ENCODE results near the gene PPP2CA.
"Not testable (repeated sequence)": the region's sequence is repeated elsewhere in the genome, so short reads cannot be mapped to it uniquely, and the experiment has no call there.

Gene PPP2CA

DNA sequence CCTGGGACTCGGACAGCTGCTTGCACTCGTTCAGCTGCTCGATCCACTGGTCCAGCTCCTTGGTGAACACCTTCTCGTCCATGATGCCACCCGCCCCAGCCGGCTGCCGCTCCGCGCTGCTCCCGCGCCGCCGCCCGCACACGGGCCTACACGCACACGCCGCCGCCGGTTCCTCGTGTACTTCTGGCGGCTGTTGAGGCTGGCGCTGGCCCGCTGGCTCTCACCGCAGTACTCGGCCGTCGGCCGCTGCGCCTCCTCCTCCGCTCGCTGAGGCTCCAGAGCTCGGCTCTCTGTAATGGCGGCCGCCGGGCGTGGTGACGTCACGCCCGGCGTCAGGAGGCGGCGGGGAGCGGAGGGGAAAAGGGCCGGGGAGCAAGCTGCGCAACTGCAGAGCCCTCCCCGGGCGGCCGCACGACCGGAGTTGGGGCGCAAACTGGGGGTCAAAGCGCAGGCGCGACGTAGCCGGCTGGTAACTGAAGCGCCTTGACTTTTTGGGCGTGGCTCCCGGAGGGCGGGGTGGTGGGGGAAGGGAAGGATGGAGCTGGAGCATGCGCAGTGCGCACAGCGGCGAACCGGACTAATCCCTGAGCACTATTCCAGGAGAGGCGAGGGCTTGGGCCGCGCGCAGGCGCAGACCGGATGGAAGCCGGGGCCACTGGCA, at the start of gene PPP2CA:
Gene PPP2CA (minus strand): TSS at position 294 of the 661 bp plus-strand sequence. CDS start 212 bp downstream, at position 82.
- peak; percentile 98 to 99 (median 99) for DNase-seq (ENCODE audit: low read depth in 2 of 3, low spot score in 1 of 3)

DNA sequence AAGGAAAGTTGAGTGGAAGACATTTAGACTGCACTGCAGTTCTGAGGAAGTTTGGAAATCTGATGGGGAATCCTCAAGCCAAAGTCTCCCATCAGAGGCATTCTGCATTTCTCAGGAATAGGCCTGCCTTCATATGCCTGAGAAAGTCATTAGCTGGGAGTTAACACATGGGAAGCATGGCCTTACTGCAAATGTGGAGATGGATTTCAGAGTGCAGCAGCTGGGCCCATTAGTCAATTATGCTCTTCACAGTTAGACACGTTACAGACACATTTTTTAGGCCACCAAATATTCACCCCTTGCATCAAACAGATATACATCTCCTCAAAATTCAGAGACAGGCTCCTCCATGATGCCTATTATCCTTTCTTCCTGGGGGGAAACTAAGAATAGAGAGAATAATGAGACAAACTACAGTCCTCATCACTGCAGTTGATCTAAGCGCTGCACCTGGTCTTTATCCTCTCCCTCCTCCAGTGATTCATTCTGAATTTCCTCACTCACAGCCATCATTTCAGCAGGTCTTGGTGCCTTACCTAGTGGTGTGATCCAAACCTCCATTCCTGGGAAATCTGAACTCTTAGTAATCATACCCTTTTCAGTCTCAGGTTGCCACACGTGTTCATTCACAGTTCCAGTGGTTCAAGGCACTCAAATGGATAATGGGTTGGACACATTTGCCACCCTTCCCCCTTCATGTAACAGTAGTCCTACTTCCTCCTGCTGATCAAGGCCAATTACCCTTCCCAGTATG, 47.9 kb upstream of the PPP2CA start:
- DNase-seq (ENCODE audit: low read depth in 2 of 3, low spot score in 1 of 3): no peak

DNA sequence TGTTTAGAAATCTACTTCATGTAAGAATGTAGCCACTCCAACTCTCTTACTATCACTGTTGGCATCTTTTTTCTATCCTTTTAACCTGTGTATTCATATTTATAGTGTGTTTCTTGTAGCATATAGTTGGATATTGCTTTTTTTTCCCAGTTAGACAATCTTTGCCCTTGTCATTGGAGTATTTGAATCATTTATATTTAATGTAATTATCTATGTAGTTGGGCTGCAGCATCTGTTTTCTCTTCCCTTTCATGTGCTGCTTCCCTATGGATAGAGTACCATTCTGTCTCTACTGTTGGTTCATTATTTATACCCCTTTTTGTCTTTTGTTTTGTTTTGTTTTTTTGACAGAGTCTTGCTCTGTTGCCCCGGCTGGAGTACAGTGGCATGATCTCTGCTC, 45.2 kb upstream of the PPP2CA start:
- no peak for DNase-seq (ENCODE audit: low read depth in 2 of 3, low spot score in 1 of 3)

DNA sequence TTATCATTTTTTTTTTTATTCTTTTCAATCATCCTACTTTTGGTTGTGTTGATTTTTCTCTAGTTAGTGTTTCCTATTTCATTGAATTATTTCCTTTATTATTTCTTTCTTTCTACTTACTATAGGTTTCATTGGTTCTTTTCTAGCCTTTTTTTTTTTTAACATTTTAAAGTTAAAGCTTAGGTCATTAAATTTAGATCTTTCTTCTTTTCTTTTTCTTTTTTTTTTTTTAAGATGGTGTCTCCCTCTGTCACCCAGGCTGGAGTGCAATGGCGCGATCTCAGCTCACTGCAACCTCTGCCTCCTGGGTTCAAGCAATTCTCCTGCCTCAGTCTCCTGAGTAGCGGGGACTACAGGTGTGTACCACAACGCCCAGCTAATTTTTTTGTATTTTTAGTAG, 43.0 kb upstream of the PPP2CA start:
- DNase-seq (ENCODE audit: low read depth in 2 of 3, low spot score in 1 of 3): no peak

DNA sequence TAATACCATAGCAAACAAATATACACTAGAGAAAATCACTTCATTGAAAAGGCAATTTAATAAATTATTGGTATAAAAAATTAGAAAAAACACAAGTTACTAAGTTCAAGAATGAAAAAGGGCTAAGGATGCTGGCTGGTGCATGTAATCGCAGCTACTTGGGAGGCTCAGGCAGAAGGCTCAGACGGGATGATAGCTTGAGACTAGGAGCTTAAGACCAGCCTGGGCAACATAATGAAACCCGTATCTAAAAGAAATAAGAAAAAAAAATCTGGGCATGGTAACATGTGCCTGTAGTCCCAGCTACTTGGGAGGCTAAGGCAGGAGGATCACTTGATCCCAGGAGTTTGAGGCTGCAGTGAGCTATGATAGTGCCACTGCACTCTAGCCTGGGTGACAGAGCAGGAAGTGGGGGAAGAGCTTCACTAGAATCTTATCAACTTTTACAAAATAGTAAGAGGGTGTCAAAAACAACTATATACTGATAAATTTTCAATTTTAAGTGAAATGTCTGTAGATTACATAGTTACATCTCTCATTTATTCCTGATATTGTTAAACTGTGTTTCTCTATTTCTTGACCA, 42.2 kb upstream of the PPP2CA start:
- DNase-seq (ENCODE audit: low read depth in 2 of 3, low spot score in 1 of 3): no peak

DNA sequence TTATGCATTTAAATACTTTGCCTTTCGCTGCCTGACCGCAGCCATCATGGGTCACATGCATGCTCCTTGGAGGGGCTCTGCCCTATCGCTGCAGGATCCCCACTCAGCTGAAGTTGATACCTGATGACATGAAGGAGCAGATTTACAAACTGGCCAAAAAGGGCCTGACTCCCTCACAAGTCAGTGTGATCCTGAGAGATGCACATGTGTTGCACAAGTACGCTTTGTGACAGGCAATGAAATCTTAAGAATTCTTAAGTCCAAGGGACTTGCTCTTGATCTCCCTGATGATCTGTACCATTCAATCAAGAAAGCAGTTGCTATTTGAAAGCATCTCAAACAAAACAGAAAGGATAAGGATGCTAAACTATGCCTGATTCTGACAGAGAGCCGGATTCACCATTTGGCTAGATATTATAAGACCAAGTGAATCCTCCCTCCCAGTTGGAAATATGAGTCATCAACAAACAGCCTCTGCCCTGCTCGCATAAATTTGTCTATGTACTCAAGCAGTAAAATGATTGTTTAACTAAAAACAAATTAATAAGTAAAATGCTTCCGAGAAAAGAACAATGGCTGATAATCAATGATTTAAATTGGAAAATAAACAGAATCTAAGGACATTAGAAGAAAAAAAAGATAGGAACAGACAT, 41.6 kb upstream of the PPP2CA start:
- no peak for DNase-seq (ENCODE audit: low read depth in 2 of 3, low spot score in 1 of 3)

DNA sequence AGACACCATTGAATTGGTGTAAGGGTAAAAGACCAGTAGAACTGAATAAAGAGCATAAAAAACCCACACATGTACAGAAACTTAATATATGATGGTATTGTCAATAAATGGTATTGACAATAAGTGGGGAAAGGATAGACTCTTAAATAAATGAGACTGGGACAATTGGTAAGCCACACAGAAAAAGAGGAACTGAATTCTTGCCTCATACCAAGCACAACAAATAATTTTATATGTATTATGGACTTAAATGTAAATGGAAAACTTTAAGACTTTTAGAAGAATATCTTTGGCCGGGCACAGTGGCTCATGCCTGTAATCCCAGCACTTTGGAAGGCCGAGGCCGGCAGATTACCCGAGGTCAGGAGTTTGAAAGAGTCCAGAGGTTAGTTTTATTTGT, 37.9 kb upstream of the PPP2CA start:
- no peak for DNase-seq (ENCODE audit: low read depth in 2 of 3, low spot score in 1 of 3)

DNA sequence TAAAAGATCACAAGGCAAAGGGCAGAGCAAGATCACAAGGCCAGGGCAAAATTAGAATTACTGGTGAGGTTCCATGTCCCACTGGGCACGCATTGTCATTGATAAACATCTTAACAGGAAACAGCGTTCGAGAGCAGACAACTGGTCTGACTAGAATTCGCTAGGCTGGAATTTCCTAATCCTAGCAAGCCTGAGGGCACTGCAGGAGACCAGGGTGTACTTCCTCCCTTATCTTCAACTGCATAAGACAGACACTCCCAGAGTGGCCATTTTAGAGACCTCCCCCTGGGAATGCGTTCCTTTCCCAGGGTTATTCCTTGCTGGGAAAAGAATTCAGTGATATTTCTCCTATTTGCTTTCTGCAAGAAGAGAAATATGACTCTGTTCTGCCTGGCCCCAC, 36.8 kb upstream of the PPP2CA start:
- not testable (repeated sequence) for DNase-seq (ENCODE audit: low read depth in 2 of 3, low spot score in 1 of 3)

DNA sequence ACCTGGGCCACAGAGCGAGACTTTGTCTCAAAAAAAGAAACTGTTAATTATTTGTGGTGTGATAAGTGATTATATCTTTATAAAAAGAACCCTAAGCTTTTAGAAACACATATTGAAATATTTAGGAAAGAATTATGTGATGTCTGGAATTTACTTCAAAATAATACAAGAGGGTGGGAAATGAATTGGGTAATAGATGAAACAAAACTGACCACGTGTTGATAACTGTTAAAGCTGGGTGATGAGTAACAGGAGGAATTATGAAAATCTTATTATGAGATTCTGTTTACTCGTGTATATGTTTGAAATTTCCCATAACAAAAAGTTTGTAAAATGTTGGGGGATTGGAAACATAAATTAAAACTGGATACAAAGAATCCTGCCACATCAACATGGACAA, 33.0 kb upstream of the PPP2CA start:
- no peak for DNase-seq (ENCODE audit: low read depth in 2 of 3, low spot score in 1 of 3)

DNA sequence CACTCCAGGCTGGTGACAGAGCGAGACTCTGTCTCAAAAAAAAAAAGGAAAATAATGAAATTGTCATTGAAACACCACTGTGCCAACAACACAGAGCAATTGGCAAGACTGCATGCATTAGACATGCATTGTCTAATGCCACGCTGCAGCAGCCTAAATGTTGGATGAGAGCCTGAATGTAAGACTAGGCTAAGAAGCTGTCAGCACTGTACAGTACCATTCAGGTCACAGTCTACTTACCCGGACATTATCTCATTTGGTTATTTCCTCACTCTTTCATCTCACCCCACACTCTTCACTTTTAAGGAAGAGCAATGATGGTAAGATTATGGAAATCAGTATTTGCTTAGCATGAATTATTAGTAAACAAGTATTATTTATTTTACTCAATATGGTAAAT, 31.3 kb upstream of the PPP2CA start:
- DNase-seq (ENCODE audit: low read depth in 2 of 3, low spot score in 1 of 3): no peak

DNA sequence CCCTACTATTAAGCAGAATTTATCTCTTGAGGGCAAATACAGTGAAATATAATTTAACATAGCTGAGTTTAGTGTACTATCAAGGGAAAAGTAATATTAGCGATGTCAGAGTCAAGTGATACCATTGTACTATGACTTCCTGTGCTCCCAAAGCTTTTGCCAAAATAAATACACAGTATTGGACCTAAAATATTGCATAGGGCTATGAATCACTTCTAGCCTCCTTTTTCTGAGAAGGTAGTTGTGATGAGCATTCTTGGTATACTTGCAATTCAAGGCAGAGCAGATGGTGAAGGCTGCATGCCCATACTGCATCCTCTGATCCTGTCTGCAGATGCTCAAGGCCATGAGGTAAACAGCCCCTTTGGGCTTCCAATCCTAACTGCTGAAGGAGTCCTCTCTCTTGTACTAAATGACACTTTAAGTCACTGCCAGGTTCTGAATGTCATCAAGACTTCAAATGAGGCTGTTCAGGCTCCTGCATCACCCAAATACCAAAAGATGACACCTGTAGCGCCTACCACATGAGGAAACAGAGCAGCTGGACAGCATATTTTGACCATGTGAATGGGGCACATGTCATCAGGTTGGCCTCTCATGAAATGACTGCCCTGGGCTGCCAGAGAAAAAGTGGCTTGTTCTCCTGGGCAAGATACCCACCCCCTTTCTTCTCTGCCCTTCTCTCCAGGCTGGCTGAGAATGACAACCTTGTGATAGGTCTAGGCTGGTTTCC, 29.7 kb upstream of the PPP2CA start:
- DNase-seq (ENCODE audit: low read depth in 2 of 3, low spot score in 1 of 3): no peak

DNA sequence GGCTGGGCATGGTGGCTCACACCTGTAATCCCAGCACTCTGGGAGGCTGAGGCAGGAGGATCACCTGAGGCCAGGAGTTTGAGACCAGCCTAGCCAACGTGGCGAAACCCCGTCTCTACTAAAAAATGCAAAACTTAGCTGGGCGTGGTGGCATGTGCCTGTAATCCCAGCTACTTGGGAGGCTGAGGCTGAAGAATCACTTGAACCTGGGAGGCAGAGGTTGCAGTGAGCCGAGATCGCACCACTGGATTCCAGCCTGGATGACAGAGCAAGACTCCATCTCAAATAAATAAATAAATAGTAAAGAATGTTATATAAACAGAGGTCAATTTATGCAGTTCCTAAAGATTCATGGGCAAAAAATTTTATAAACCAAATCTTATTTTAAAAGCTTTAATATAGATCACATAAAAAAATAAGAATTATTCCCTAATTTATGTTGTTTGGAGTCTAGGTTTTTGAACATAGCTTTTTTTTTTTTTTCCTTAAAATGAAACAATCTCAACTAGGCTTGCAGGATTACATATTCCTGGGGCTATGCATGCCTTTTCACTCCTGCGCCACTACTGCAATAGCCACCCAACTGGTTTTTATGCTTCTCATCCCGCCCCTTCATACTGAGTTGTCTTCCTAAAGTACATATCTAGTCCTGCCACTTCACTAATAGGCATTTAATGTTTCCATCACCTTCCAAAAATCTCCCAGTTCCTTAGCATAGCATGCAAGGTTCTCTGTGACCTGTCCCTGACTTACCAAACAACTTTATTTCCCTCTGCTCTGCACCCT, 27.7 kb upstream of the PPP2CA start:
- DNase-seq (ENCODE audit: low read depth in 2 of 3, low spot score in 1 of 3): not testable (repeated sequence)

DNA sequence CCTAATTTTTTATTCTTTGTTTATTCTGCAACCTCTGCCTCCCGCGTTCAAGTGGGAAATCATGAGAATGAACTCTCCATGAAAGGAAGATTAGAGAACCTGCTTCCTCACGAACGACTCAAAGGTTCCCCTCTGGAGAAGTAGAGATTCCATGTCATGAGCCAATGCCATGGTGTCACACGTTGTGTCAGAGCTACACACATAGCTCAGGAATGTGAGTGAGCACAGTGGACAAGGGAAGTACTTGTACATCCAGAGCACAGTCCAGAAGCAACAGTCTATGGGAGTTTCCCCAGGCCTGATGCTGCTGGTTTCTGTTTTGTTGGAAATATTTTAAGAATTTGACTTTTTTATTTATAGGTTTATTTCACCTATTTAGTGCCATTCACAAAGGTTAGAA, 26.8 kb upstream of the PPP2CA start:
- DNase-seq (ENCODE audit: low read depth in 2 of 3, low spot score in 1 of 3): no peak

DNA sequence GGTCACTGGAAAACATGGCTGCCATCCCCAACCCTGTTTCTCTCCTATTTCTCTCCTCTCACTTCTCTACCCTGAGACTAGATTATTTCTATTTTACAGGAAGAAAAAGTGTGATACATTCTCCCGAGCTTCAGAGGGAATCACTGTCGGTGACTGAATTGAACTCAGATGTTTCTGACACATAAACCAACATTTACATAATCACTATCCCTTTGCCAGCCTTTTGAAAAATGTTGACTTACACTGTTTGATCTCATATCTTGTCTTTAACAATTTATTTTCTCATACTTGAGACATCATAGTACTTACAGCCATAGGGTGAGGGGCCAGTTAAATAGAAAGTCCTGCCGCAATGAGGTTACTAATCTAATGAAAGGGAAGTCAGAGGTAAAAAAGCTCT, 25.1 kb upstream of the PPP2CA start:
- DNase-seq (ENCODE audit: low read depth in 2 of 3, low spot score in 1 of 3): no peak

DNA sequence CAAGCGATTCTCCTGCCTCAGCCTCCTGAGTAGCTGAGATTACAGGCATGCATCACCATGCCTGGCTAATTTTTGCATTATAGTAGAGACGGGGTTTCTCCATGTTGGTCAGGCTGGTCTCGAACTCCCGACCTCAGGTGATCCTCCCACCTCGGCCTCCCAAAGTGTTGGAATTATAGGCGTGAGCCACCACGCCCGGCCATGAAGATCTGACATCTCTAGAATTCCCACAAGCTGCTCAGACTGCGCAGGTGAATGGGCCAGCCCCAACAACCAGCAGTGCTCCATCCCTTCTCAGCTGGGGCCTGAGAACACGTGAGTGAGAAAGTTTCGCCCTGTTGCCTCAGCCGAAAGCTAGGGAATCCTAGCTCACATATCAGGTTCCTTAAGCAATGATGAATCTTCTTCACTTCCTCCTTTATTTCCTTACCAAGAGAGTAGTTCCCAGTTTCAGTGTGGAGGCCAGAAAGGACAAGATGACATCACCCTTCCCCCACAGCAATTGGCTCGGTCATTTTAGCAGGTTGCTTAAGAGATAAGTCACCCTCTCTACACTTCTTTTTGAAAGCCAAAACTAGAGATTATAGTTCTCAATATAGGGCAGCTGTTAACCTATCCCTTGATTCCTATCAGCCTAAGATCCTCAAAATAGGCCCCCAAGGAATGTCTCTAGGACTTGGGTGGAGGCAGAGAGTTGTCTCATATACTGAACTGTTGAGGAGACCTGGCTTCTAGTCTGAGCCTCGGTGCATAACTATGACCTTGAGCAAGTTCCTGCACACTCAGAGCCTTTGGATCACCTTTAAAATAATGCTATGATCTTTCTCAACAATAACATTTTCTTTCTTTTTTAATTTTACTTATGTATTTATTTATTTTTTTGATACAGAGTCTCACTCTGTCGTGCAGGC, 23.9 kb upstream of the PPP2CA start:
- DNase-seq (ENCODE audit: low read depth in 2 of 3, low spot score in 1 of 3): no peak

DNA sequence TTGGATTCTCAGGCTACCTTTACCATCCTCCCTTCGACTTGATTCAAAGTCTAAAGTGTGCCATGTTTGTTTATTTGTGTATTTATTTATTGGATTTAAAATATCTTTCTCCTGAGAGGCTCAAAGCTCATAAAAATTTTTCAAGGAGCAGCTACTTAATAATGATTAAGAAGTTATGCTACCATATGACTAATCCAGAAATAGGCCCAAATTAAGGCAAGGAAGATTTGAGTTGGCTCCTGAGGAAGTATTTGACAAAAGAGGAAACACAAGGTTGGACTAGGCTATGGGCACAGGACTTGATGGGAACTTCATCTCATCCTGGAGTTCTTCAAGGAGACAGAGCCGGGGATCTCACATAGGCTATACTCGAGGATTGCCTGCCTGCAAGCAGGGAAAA, 22.4 kb upstream of the PPP2CA start:
- no peak for DNase-seq (ENCODE audit: low read depth in 2 of 3, low spot score in 1 of 3)

DNA sequence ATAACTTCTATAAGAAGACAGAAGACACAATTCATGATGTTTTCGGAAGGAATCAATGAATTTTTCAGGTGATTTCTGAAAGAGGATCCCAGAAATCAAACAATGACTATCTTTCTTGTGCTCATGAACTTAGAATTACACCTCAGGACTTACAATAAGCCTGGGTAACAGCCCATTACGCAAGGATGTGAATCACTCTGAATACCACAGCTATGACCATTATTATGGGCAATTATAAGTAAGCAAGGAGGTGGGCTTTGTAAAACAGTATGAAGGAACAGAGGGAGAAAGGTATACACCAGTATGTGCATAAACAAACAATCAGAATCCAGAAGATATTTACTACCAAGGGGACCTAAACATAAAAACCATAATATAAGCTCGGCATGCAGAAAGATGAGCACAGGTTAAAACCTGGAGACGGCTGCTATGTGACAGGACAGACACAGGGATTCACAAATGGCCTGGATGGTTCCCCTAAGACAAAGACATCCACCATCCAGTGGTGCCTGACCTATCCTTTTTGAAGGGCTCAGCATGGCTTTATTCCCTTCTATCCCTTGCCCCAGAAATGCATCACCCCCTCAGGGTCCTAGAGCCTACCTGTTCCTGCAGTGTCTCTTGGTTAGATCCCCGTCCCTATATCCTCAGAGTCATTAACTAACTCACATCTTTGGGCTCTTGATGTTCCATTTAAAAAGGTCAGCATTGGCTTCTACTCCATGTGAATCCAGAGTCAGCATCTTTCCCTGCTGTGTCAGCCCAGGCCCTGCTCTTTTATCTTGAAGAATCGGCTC, 21.8 kb upstream of the PPP2CA start:
- no peak for DNase-seq (ENCODE audit: low read depth in 2 of 3, low spot score in 1 of 3)

DNA sequence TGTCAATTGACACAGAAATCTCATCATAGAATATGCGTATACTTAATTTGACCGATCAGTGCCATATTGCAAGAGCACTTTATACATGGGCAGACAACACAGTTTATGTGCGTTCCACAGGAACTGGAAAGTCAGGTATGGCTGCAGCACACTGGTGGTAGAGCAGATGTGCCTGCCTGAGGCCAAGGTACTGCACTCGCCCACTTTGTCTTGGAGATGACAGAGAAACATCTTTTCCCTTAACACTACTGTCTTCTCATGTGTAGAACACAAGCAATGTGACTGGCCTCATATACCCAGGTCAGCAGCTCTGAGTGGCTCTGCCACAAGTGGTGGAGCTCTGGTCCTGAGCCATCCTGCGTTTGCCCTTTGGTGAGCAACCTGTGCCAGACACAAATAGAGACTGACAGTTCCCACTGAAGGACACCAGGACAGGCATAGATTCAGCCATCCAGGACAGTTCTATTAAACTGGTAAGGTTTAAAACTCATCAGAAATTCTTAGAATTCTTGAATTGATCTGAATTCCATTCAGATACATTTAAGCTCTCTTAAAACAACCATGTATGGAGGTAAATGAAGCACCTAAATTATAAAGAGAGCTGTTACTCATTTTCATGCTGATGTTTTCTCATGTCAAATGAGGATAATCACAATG, 21.0 kb upstream of the PPP2CA start:
- DNase-seq (ENCODE audit: low read depth in 2 of 3, low spot score in 1 of 3): no peak
